ENCODE results near the gene RHOH.
A peak's percentile ranks its signal among the peaks of the same experiment; 100 is the strongest.

The RHOH gene

DNA sequence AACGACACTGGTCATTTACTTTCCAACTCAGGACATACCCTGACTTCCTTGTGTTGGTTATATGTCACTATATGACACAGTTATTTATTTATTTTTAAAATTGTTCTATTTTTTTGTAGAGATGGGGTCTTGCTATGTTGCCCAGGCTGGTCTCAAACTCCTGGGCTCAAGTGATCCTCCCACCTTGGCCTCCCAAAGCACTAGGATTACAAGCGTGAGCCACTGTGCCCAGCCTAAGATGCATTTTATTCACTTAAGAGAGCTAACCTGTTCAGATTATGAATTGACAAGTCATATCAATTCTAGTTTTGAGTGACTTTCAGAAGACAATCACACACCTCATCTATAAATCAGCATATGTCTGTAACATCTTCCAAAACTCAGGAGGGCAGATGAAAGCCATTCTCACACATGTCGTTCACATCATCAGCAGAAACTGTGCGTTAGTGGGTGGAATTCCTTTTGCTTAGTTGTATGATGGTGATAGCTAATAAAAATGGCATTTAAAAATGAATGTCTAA is 9.4 kb upstream of the RHOH start:
- DNase-seq (ENCODE audit: low read depth in 3 of 3): no peak

DNA sequence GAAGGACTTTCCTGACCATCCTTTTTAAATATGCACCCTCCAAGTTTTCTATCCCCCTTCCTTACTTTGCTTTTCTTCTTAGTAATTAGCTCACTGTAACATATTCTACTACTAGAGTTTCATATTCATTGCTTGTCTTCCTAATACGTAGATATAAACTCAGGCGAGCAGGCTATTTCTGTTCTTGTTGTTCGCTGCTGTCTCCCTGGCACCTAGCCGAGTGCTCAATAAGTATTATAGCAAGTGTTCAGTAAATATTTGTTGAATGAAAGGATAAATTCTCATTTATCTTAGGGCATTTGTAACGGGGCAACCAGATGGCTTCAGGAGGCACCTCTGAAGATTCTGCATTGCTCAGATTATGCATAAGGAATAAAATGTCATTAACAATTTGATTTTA is 6.8 kb upstream of the RHOH start:
- no peak for DNase-seq (ENCODE audit: low read depth in 3 of 3)

DNA sequence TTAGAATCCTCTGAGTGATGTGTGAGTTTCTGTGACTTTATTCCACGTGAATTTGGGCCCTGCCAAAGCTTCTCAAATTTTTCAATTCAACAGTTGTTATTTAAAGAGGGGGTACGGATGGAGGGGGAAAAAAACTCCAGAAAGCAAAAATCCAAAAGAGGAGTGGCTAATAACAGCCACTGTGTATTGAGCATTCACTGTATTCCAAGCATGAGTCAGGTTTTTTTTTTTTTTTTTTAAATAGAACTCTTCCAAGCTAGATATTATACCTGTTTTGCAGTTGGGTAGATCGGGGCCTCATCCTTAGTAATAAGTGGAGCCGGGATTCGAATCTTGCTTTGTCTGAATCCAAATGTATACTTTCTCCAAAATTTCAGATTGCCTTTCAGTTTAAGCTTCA is 6.4 kb upstream of the RHOH start:
- no peak for DNase-seq (ENCODE audit: low read depth in 3 of 3)

DNA sequence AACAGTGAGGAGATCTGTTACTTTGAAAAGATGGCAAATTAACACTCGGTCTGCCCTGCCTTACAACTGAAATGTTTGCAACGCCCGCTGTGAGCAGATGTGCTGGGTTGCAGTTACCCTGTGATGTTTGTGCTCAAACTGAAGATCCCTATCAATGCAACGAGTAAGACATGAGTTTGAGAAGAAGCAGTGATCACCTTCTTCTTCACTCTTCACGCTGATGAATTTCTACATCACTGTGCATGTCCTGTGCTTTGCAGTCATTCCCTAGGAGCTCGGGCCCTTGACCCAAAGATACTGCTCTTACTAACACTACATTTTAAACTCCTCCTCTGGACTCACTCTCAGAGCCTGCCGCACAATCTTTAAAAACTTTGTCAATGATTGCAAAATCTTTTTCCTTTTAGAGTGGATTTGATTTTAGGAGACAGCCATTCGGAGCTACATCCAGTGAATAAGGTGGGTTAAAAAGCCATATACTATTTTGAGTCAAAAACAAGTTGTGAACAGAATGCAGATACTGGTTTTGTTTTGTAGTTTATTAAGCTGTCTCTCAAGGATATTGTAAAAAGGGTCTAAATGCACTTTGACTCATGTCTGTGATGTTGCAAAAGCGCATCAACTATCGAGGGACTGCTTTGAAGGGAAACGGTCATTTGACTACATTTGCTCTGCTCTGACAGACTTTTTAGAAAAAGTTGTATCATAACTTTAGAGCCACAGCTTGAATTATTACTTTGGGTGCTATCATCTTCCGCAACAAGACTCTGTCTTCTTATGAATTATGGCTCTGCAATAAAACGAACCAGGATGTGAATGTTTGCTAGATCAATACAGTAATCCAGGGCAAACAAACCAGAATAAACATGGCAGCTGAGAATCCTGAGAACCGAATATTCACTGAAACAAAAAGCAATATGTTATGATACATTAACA is 5.7 kb upstream of the RHOH start:
- no peak for DNase-seq (ENCODE audit: low read depth in 3 of 3)

DNA sequence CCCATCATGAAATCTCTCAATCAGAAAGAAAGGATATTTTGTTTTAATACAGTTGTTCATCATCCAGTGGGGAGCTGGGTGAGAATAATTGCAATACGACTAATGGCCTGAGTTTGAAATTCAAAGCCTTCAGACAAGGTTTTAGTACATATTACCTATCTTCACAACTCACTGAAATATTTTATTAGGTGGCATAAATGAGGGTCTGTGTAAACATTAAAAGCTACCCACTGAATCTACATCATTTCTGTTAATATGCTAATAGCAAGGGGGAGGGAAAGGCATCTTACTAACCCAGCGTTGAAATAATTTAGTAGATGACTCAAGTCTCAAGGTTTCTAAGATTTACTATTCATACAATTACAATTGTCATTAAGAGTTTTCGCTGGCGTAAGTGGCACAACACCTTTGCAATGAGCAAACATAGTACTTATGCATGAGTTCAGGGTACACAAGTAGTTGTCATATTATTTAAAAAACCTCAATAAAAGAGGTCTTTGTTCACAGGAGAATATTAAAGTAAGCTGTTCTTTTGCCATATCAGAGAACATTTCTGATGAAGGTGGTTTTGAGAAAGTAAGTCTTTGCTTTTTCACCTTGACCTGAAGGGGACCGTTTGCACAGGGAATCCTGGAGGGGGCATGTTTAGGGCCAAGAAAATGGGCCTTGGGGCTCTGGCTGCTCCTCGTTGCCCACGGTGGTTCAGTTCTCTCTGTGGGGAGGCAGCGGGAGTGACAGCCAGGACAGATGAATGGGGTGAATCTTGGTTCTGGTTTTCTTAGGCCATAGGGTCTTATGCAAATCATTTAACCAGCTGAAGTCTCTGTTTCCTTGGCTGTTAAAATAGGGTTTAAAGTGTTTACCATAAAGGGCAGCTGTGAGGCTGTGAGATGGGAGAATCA is 4.5 kb upstream of the RHOH start:
- no peak for DNase-seq (ENCODE audit: low read depth in 3 of 3)

DNA sequence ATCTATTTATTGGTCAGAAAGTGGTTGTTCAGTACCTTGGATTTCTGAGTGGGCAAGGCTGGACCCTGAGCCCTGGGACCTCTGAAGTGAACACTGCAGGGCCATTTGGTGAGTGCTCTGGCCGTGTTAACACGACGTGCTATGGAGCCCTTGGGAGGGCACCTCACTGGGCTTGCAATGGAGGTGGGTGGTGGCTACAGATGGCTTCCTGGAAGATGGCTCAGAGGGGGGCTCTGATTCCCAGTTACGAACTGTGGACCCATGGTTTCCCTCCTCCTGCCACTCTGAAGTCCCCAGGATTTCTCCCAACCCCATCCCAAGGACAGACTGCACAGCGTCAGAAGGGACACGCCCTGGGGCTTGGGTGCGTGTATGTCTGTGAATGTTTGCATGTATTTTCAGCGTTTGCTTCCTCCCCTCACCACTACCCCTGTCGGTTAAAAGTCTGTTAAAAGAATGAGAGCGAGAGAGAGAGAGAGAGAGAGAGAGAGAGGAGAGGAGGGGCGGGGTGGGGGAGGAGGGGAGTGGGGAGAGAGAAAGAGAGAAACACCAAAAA is 3.7 kb upstream of the RHOH start:
- no peak for DNase-seq (ENCODE audit: low read depth in 3 of 3)

DNA sequence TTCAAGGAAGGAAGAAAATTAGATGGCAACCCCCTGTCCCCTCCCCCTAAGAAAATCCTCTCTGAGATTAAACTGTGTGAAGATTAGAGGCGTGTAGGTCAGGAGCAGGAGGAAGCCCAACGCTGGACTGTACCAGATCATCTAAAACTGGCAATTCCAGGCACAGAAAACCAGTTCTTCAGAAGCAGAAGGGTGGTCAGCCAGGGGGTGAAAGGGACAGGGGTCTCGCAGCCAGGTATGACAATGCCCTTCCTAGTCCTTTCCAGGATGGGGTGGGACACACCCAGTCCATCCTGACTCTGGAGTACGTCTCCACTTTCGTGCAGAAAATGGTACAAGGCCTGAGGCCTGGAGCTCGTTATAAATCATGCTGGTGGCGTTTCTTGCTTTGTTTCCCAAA is 3.3 kb upstream of the RHOH start:
- no peak for DNase-seq (ENCODE audit: low read depth in 3 of 3)

DNA sequence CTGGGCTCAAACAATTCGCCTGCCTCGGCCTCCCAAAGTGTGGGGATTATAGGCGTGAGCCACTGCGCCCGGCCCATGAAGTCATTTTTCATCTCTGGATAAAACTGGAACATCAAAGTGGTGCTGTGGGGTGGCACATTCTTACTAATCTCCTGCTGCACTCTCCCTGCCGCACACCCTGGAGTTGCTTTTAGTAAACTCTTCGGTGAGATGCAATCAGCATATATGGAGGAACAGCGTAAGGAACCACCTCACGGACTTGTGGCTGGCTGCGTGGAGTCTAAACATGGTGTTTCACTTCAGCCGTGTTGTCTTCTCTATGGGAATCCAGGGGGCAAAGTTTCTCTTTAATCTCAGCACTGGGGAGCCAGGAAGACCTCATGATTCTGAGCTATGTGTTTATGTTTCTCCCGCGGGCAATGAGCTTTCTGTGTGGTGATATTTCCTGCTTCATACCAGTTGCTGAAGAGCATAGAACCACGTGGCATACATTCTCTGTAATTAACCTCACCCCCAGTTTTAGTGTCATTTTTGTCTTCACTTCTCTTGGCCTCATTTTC is 2.1 kb upstream of the RHOH start:
- no peak for DNase-seq (ENCODE audit: low read depth in 3 of 3)

DNA sequence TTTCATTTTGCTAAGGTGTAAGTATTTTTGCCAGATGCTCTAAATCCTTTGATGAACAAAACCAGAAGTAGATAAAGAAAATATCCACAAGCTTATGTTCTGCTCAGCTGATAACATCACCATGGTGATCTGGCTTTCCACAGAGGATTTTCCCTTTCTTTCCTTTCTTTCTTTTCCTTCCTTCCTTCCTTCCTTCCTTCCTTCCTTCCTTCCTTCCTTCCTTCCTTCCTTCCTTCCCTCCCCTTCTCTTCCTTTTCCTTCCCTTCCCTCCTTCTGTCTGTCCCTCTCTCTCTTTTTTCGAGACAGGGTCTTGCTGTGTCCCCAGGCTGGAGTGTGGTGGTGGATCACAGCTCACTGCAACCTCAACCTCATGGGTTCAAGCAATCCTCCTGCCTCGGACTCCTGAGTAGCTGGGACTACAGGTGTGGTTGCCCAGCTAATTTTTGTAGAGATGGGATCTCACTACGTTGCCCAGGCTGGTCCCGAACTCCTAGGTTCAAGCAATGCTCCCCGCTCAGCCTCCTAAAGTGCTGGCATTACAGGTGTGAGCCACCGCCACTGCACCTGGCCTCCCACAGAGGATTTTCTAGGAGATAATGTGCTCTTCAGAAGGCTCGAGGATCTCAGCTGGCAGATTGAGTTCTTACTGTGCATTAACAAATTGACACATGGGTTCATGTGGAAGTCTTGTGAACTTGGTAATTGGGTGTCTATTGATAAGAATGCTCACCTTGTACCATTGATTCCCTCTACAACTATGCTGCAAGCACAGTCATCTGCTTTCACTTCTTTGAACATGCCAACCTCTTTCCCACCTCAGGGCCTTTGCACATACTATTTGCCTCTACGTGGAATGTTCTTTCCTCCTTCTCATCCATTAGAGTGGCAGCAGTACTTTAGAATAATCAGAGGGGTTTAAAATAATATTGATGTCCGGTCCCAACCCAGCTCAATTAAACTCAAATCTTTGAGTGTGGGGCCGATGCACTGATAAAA is 1.4 kb upstream of the RHOH start:
- no peak for DNase-seq (ENCODE audit: low read depth in 3 of 3)

DNA sequence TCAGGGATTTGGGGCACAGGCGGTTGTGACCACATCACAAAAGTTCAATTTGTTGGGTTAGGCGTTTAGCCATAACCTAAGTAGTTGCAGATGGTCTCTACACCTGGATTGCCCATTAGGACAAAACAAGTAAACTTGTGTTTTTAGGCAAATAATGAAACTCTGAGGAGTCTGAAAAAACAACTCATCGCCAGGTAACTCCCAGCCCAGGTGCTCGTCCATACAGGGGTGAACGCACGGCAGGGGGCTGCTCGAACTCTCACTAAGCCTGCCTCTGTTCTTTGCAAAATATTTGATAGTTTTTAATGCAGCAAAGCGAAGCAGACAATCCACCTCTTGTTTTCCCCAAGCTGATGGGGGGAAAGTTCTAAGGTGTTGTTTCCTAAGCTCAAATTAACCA is 559 bp upstream of the RHOH start:
- DNase-seq (ENCODE audit: low read depth in 3 of 3): no peak

DNA sequence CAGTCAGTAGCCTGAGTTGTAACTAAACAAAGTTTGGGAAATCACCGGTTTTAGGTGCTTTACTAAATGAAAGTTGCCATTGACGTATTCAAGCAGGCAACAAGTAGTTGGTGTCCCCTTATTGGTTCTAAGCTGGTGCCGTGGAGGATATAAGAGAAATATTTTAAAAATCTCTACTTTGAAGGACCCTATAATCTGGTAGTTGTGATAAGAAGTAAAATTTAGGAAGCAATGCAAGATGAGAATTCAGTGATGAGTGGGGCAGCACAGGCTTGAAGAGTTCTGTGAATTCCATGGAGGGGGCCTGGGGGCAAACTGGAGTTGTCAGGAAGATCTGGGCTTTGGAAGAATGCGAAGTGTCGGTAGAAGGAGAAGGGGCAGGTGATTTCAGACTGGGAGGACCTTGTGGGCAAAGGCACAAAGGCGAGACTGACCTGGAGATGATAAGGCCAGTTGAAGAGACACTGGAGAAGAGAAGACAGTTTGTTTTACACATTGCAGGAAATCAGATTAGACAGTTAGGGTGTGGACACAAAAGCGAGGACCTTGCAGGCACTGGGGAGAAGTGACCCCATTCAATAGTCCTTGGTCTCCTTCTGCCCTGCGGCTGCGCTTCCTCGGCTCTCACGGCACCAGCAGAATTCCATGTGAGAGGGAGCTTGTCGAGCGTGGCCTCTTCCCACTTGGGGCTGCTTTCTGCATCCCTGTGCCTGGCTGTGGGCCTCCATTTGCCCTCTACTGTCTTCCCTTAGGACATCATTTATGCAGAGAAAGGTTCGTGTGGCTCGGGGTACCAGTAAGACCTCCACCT is 1.3 kb downstream of the RHOH start:
- DNase-seq (ENCODE audit: low read depth in 3 of 3): no peak

DNA sequence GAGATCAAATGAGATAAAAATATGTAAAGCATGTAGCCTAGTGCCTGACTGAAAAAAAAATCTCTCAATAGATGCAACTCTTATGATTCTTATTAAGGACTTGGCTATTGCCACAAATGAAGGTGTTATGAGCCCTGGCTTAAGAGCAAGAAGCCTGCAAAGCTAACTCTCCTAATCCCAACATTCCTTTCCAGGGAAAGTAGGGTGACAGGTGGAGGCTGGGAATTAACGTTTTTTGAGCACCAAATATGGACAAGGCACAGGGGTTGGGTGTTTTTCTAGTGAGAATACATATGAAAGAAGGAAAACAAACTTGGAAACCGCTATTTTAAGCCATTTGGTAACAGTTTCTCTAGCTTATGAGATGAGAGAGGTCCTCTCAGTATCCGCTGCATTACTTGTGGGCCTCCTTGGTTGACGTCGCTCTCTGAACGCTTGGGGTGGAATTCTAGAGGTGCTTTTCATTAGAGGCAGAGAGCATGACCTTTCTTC is 2.4 kb downstream of the RHOH start:
- no peak for DNase-seq (ENCODE audit: low read depth in 3 of 3)

DNA sequence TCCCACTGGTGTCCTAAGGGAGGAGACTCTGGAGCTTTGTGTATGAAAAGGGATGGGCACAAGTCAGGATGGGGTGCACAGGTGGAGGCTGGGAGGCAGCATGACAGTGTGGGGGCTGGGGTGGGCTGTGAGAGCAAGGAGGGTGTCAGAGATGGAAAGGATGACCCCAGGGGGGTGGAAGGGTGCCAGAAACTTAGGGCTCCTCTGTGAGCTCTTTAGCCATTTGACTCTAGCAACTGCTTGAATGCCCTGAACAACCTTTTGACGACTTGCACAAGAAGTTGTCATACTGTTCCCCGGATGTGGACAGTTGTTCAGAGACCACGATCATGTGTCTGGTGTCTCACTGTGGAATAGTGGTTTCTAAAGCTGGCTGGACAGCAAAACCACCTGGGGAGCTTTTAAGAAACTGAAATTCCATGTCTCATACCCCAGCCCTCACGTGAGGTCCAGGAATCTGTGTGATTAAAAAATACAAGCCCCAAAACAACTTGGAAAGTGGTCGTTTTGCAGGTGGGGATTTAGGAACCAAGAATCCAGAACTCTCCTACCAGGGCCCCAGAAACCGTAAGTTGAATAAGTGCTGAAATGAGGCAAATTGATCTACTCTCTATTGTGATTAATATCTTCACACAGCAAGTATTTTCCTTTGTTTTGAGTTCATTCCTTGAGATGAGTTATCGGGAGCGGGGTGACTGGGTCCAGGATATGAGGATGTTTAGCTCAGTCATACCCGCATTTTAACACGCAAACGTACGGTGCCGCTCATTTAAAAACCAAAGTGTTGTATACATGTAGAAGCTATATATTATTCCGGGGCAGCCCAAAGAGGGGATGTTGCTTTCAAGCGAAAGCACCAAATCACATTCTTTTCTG is 3.4 kb downstream of the RHOH start:
- peak; percentile 51 to 71 (median 56) for DNase-seq (ENCODE audit: low read depth in 3 of 3)

DNA sequence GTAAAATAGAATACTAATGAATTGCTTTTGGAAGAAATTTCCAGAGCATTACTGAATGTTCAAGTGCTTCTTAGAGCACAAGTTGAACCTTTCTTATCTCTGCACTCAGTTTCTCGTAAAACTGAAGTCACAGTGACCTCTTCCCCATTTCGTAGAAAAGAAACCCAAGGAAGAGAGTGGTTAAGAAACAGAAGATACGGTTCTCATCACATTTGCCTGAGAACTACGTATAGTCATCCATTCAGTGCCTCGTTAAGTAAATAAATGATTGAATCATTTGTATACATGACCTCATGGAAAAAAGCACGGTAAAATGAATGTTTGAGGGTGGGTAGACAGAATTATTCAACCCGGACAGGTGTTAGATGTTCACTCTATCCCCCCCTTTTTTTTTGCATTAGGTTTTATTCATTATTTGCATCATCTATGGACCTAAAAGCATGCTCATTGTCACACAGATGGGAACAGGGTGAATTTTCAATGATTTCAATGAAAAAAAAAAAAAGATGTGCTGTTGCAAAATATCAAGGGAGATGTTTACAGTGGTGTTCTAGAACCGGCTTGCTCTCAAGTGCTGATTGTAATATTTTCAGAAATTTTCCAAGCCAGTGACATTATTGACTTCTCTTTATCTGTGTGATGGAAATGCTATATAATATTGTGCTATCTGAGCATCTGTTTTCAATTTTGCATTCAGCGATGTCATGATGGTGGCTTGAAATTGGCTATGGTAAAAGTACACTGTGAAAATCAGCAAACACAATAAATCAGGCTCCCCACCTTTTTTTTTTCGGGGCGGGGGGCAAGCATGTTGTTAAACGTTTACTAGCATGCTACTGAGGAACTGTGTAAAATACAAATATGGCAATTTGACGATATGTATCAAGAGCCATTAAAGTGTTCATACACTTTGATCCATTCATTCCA is 4.3 kb downstream of the RHOH start:
- DNase-seq (ENCODE audit: low read depth in 3 of 3): no peak

DNA sequence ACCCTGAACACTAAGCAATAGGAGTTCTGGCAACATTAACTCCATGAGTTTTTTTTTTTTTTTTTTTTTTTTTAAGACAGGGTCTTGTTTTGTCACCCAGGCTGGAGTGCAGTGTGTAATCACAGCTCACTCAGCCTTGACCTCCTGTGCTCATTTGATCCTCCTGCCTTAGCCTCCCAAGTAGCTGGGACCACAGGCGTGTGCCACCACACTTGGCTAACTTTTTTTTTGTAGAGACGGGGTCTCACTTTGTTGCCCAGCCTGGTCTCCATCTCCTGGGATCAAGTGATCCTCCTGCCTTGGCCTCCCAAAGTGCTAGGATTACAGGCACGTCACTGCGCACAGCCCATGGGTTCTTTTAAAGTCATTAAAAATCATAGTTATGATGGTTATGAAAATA is 5.1 kb downstream of the RHOH start:
- no peak for DNase-seq (ENCODE audit: low read depth in 3 of 3)

DNA sequence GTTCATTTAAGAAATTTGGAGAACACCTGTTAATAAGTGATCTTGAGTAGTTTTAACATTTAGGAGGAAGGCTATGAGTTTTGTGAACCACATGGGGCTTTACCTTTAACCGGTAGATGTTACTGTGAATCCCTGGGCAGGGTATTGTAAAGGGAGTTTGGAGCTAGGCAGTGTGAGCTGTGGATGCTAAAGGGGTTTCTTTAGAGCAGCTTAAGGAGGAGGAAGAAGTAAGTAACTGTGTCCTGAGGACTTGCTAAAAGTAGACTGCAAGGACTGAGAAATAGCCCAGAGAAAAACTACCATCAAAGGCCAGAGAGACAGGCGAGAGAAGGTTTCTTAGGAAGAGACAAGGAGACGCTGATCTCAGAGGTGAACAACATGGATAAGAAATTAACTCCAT is 5.6 kb downstream of the RHOH start:
- no peak for DNase-seq (ENCODE audit: low read depth in 3 of 3)

DNA sequence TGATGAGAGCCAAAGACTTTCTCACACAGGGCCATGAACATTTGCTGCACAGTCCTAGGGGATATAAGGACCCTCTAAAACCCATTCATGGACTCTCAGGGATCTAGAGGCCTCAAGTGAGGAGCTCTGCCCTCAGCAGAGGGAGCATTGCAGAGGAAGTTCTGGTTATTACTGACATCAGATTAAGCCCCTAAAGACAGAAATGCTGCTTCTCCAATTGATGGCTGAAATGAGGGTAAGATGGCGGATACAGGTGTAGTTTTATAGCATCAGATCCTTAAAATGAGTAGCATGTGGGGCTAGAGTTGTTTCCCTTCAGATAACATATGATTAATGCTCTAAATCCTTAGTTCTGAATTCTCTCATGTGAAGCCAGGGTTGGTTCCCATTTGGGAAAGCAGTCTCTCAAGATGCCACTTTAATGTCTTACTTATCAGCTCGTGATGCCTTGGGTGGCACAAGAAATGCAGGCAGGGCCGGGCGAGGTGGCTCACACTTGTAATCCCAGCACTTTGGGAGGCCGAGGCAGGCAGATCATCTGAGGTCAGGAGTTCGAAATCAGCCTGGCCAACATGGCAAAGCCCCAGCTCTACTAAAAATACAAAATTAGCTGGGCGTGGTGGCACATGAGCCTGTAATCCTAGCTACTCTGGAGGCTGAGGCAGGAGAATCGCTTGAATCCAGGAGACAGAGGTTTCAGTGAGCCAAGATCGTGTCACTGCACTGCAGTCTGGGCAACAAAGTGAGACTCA is 7.9 kb downstream of the RHOH start:
- no peak for DNase-seq (ENCODE audit: low read depth in 3 of 3)

All from stimulated activated CD4-positive, alpha-beta T cell treated with anti-CD3 and anti-CD28 coated beads, TNF-alpha, amount 100 ng/mL, for 48 hours (primary cell).